HepG2 (cell line): ENCODE data around the gene TRA2B. TPM values are rescaled to one million over a fixed set of nuclear protein-coding genes. Genes with fewer than 3 reads are reported as not detected.

Experiments used
- ATAC-seq: fragments of 200-7000 bp; cut with Tn5 transposase; 3 replicates; pipeline ENCODE4 v1.9.1; 2020; ENCODE audit warnings: mild to moderate bottlenecking, moderate library complexity
- BruUV-seq: library from RNA; stranded (reverse); fragments of 400-500 nt; replicated peaks from 2 replicates; lab custom pipeline; 2021; lab: Mats Ljungman, UMichigan
- CTCF ChIA-PET: fragments of 300-600 bp; formaldehyde crosslinking; extraction: SDS; loops from one replicate; lab custom pipeline; 2021; ENCODE audit warnings: low total read pairs, inconsistent platforms, low intra/inter-chr PET ratio; lab: Yijun Ruan, JAX
- POLR2A ChIA-PET: fragments of 350-600 bp; sonication (Branson Sonifier 250); formaldehyde crosslinking; loops from one replicate; lab custom pipeline; 2020; ENCODE audit warnings: antibody characterized with exemption, inconsistent platforms; lab: Yijun Ruan, JAX
- DNase-seq: peaks from one replicate; pipeline ENCODE4 v3.0.0-alpha.2; 2015; ENCODE audit warnings: low spot score
- FAIRE-seq: peaks from 3 replicates; lab custom pipeline; 2011; peaks lifted over from hg19 to GRCh38; lab: Jason Lieb, UNC
- H2AFZ ChIP-seq: one replicate; pipeline ENCODE4 v1.6.1; 2011; ENCODE audit warnings: low read length, inconsistent platforms
- H3K27ac ChIP-seq: fragments of 300-600 bp; 3 replicates; pipeline ENCODE4 v1.8.0; 2011; ENCODE audit warnings: mixed run types, mild to moderate bottlenecking, mixed read lengths, low read length, inconsistent platforms; ENCODE audit not compliant: insufficient read depth; ENCODE audit errors: extremely low read length
- H3K27me3 ChIP-seq, 2 experiments: fragments of 200-600 bp in 1 of 2; 2 replicates in 1 of 2; 3 replicates in 1 of 2; pipeline versions ENCODE4 v1.6.0 to v1.8.0; 2011; ENCODE audit warnings: low read length in 2 of 2, mild to moderate bottlenecking in 2 of 2, moderate library complexity in 2 of 2, inconsistent platforms in 1 of 2; ENCODE audit not compliant: insufficient read depth in 2 of 2, control insufficient read depth in 1 of 2
- H3K36me3 ChIP-seq, 2 experiments: fragments of 200-600 bp in 1 of 2; replicated peaks in 1 of 2; 2 replicates in 1 of 2; 3 replicates in 1 of 2; pipeline versions ENCODE4 v1.5.1 to v1.8.0; 2011; ENCODE audit warnings: low read length in 2 of 2, inconsistent platforms in 1 of 2; ENCODE audit not compliant: insufficient read depth in 2 of 2, control insufficient read depth in 1 of 2
- H3K4me1 ChIP-seq: 2 replicates; pipeline ENCODE4 v1.5.1; 2012; ENCODE audit warnings: low read length, inconsistent platforms; ENCODE audit not compliant: insufficient read depth
- H3K4me2 ChIP-seq: 2 replicates; pipeline ENCODE4 v1.6.0; 2011; ENCODE audit warnings: low read depth, low read length, inconsistent platforms
- H3K4me3 ChIP-seq, 3 experiments: fragments of 200-600 bp in 1 of 3; sonication (generic), shearing (Covaris generic) in 1 of 3; replicated peaks in 1 of 3; 2 replicates each; pipeline ENCODE4 v1.5.1; 2011 to 2016; ENCODE audit warnings: low read length in 3 of 3, inconsistent platforms in 2 of 3, low read depth in 2 of 3, mild to moderate bottlenecking in 2 of 3, control low read depth in 1 of 3, mixed read lengths in 1 of 3; ENCODE audit not compliant: insufficient read depth in 1 of 3
- H3K79me2 ChIP-seq: one replicate; pipeline ENCODE4 v1.6.1; 2011; ENCODE audit warnings: low read length, inconsistent platforms; ENCODE audit not compliant: insufficient read depth
- H3K9ac ChIP-seq: 2 replicates; pipeline ENCODE4 v1.6.0; 2011; ENCODE audit warnings: mild to moderate bottlenecking, low read depth, low read length, inconsistent platforms; ENCODE audit not compliant: insufficient read depth
- H3K9me3 ChIP-seq: 2 replicates; pipeline ENCODE4 v1.5.1; 2012; ENCODE audit warnings: mild to moderate bottlenecking, low read length
- H4K20me1 ChIP-seq: 2 replicates; pipeline ENCODE4 v1.6.0; 2011; ENCODE audit warnings: inconsistent platforms, mild to moderate bottlenecking, low read length, moderate library complexity; ENCODE audit not compliant: insufficient read depth
- BCLAF1 ChIP-seq: fragments of 450-650 bp; IDR thresholded peaks from 2 replicates; pipeline ENCODE4 v1.6.1; 2017; ENCODE audit warnings: mild to moderate bottlenecking
- CERS6 ChIP-seq: sonication (generic); formaldehyde crosslinking; IDR thresholded peaks from 2 replicates; pipeline ENCODE4 v1.5.0; 2020; ENCODE audit warnings: missing genetic modification reagents
- DNMT1 ChIP-seq: sonication (generic); formaldehyde crosslinking; IDR thresholded peaks from 2 replicates; pipeline ENCODE4 v1.5.1; 2020; ENCODE audit warnings: mild to moderate bottlenecking, missing genetic modification reagents
- ETV6 ChIP-seq: sonication (generic); formaldehyde crosslinking; conservative IDR thresholded peaks from 2 replicates; pipeline ENCODE4 v1.4.0; 2020; ENCODE audit warnings: missing genetic modification reagents
- MXD4 ChIP-seq: IDR thresholded peaks from 2 replicates; pipeline ENCODE4 v1.6.1; 2016; ENCODE audit warnings: mild to moderate bottlenecking, missing biosample characterization, missing genetic modification reagents
- MZF1 ChIP-seq: sonication (generic); formaldehyde crosslinking; IDR thresholded peaks from 2 replicates; pipeline ENCODE4 v1.8.1; 2023; ENCODE audit warnings: mild to moderate bottlenecking, missing genetic modification reagents, borderline replicate concordance
- REPIN1 ChIP-seq: sonication (generic); formaldehyde crosslinking; IDR thresholded peaks from 2 replicates; pipeline ENCODE4 v1.8.0; 2022; ENCODE audit warnings: missing genetic modification reagents, low read depth, mild to moderate bottlenecking, borderline replicate concordance
- SIN3A ChIP-seq: IDR thresholded peaks from 2 replicates; pipeline ENCODE4 v1.6.1; 2011; ENCODE audit warnings: low read depth, mild to moderate bottlenecking, control low read depth, low read length, borderline replicate concordance
- ZNF276 ChIP-seq: sonication (generic); formaldehyde crosslinking; IDR thresholded peaks from 2 replicates; pipeline ENCODE4 v1.4.0; 2020; ENCODE audit warnings: mild to moderate bottlenecking, low read depth, missing genetic modification reagents
- ZNF501 ChIP-seq: sonication (generic); formaldehyde crosslinking; IDR thresholded peaks from 2 replicates; pipeline ENCODE4 v1.5.1; 2020; ENCODE audit warnings: mild to moderate bottlenecking, moderate library complexity, missing genetic modification reagents
- ZNF512B ChIP-seq: sonication (generic); formaldehyde crosslinking; IDR thresholded peaks from 2 replicates; pipeline ENCODE4 v1.5.1; 2020; ENCODE audit warnings: missing genetic modification reagents, mild to moderate bottlenecking, borderline replicate concordance
- ZNF747 ChIP-seq: sonication (generic); formaldehyde crosslinking; IDR thresholded peaks from 2 replicates; pipeline ENCODE4 v1.8.1; 2023; ENCODE audit warnings: missing genetic modification reagents, mild to moderate bottlenecking, borderline replicate concordance
- ZNF879 ChIP-seq: sonication (generic); formaldehyde crosslinking; IDR thresholded peaks from 2 replicates; pipeline ENCODE4 v1.8.1; 2023; ENCODE audit warnings: missing genetic modification reagents
- WGBS: methylation state at CpG from one replicate; pipeline ENCODE4 v1.1.6; 2017; ENCODE audit warnings: low lambda C conversion rate; 5-methylcytosine and 5-hydroxymethylcytosine counted together
- in situ Hi-C: cut with HindIII; loops from 2 replicates; pipeline ENCODE4 v1.10.0; 2017; ENCODE audit warnings: low pct_unique_long_range_greater_than_20kb; ENCODE audit not compliant: extremely low pct_ligation_motif_present
- intact Hi-C: fragments of 100-400 bp; cut with micrococcal nuclease; formaldehyde crosslinking; loops from one replicate; pipeline ENCODE4 v1.10.0; 2022; ENCODE audit not compliant: unreplicated experiment
- polyA plus RNA-seq, 8 experiments: library from polyadenylated mRNA; depleted of rRNA in 3 of 8; stranded (reverse) in 7 of 8; unstranded in 1 of 8; fragments of >200 nt; fragmentation: Illumina TruSeq in 4 of 8; extraction: Trizol in 4 of 8; gene quantifications; 2 replicates each; pipeline versions ENCODE4 v1.2.1 to v1.2.3, GENCODE V29; 2011 to 2016; ENCODE audit warnings: low read depth in 4 of 8, missing spikeins in 1 of 8, mixed read lengths in 1 of 8; ENCODE audit not compliant: insufficient read depth in 1 of 8
- total RNA-seq, 5 experiments: library from RNA; depleted of rRNA; stranded (reverse); fragments of >200 nt; fragmentation: Illumina TruSeq; extraction: Trizol; gene quantifications; 2 replicates each; pipeline ENCODE4 v1.2.3, GENCODE V29; 2016; ENCODE audit warnings: low read depth in 1 of 5

Gene TRA2B
- total and polyA plus RNA-seq, 2 of the 13 experiments (the other 11 are each of a cell fraction or from before 2014, with no cell fraction given), result 105 to 241 TPM

GRCh38 chr3:185942907-185943759 is 5.3 kb upstream of the TRA2B start:
- in situ Hi-C loops, result no loop called here
- DNase-seq (peak; percentile 88), ATAC-seq (peak; percentile 97), FAIRE-seq (peak; percentile 93)
- WGBS, result 5% methylated on average over 4 of the region's 7 CpGs
- no peaks in the 10 kb centered on the region for H3K27me3 ChIP-seq
- no TSS peak for BruUV-seq
- no peaks in the 10 kb centered on the region for H3K36me3 ChIP-seq
- no peaks in the 10 kb centered on the region for H3K9me3 ChIP-seq
- H3K27ac ChIP-seq, result peak overlapping the region; percentile 13
- peaks cover 35% of the 10 kb centered on the region for H3K4me1 ChIP-seq
- intact Hi-C loops, result loop anchor here (1.0 to 2.0 kb wide), 2 partner anchors 30 to 34 kb away; no protein-coding TSS in a partner anchor
- H4K20me1 ChIP-seq, result no peaks in the 10 kb centered on the region
- H3K79me2 ChIP-seq, result peaks cover 2% of the 10 kb centered on the region
- H3K9ac ChIP-seq, result peak overlapping the region; percentile 48
- ChIA-PET CTCF (interaction anchor here (0.7 to 2.2 kb wide), 4 partner anchors 10 to 34 kb away, joined by 3 to 12 read pairs (median 7); no protein-coding TSS in a partner anchor), POLR2A (interaction anchor here (0.6 to 2.7 kb wide), 8 partner anchors 10 to 121 kb away, joined by 3 to 52 read pairs (median 9); no protein-coding TSS in a partner anchor)
- H2AFZ ChIP-seq, result peak overlapping the region; percentile 66
- peak overlapping the region; percentile 10 to 59 (median 36) for H3K4me3 ChIP-seq
- H3K4me2 ChIP-seq, result peak overlapping the region; percentile 89
- TF ChIP-seq MXD4 (CRISPR knock-in tag) (no peak), ZNF747 (no peak), BCLAF1 (no peak), ZNF276 (CRISPR knock-in tag) (no peak), CERS6 (no peak), ZNF501 (no peak), REPIN1 (CRISPR knock-in tag) (peak; percentile 55; the same call in 1 of the 2 replicates), DNMT1 (CRISPR knock-in tag) (no peak), ETV6 (CRISPR knock-in tag) (no peak), SIN3A (peak; percentile 50; the same call in 1 of the 2 replicates), MZF1 (CRISPR knock-in tag) (no peak), ZNF879 (CRISPR knock-in tag) (no peak), ZNF512B (CRISPR knock-in tag) (no peak)
